Trophoblast cell (in vitro differentiated cells and primary cell): Measurements from ENCODE around the gene FKBP11.
A peak's percentile ranks its signal among the peaks of the same experiment; 100 is the strongest.

Experiments
- DNase-seq, 2 donors: peaks; one replicate each; pipeline ENCODE4 v3.0.0-alpha.2; 2016
- H2AFZ ChIP-seq: 2 replicates; pipeline ENCODE4 v1.6.1; 2013; ENCODE audit warnings: low read length, moderate library complexity, mild to moderate bottlenecking; ENCODE audit not compliant: insufficient read depth, poor library complexity
- H2AK5ac ChIP-seq: 2 replicates; pipeline ENCODE4 v1.6.1; 2013; ENCODE audit warnings: mild to moderate bottlenecking, low read length
- H2BK120ac ChIP-seq: 2 replicates; pipeline ENCODE4 v1.6.1; 2013; ENCODE audit warnings: low read length, mild to moderate bottlenecking, moderate library complexity; ENCODE audit not compliant: insufficient read depth, poor library complexity
- H2BK12ac ChIP-seq: 2 replicates; pipeline ENCODE4 v1.6.1; 2013; ENCODE audit warnings: mild to moderate bottlenecking, low read length, moderate library complexity
- H2BK5ac ChIP-seq: 2 replicates; pipeline ENCODE4 v1.6.1; 2013; ENCODE audit warnings: low read length, low read depth, moderate library complexity, mild to moderate bottlenecking; ENCODE audit not compliant: poor library complexity
- H3K14ac ChIP-seq: 2 replicates; pipeline ENCODE4 v1.6.1; 2013; ENCODE audit warnings: mild to moderate bottlenecking, low read length
- H3K18ac ChIP-seq: 2 replicates; pipeline ENCODE4 v1.6.1; 2013; ENCODE audit warnings: mild to moderate bottlenecking, low read length
- H3K23ac ChIP-seq: 2 replicates; pipeline ENCODE4 v1.6.1; 2013; ENCODE audit warnings: low read length
- H3K27ac ChIP-seq: 2 replicates; pipeline ENCODE4 v1.5.1; 2013; ENCODE audit warnings: low read depth, mild to moderate bottlenecking, inconsistent platforms, low read length, moderate library complexity
- H3K27me3 ChIP-seq: 2 replicates; pipeline ENCODE4 v1.6.1; 2013; ENCODE audit warnings: inconsistent platforms, mild to moderate bottlenecking, low read length, moderate library complexity; ENCODE audit not compliant: insufficient read depth
- H3K36me3 ChIP-seq, 2 experiments: 1 replicate in 1 of 2; 2 replicates in 1 of 2; pipeline ENCODE4 v1.6.1; 2013; ENCODE audit warnings: low read length in 2 of 2, mild to moderate bottlenecking in 2 of 2, moderate library complexity in 1 of 2; ENCODE audit not compliant: insufficient read depth in 2 of 2, control insufficient read depth in 1 of 2
- H3K4ac ChIP-seq: 2 replicates; pipeline ENCODE4 v1.6.1; 2013; ENCODE audit warnings: low read depth, mild to moderate bottlenecking, low read length, moderate library complexity
- H3K4me1 ChIP-seq, 2 experiments: 1 replicate in 1 of 2; 2 replicates in 1 of 2; pipeline ENCODE4 v1.6.1; 2013; ENCODE audit warnings: low read length in 2 of 2, mild to moderate bottlenecking in 2 of 2, moderate library complexity in 1 of 2; ENCODE audit not compliant: insufficient read depth in 2 of 2, control insufficient read depth in 1 of 2
- H3K4me2 ChIP-seq: 2 replicates; pipeline ENCODE4 v1.6.1; 2013; ENCODE audit warnings: inconsistent platforms, mild to moderate bottlenecking, low read length, moderate library complexity
- H3K4me3 ChIP-seq: 2 replicates; pipeline ENCODE4 v1.5.1; 2013; ENCODE audit warnings: mild to moderate bottlenecking, low read depth, low read length, inconsistent platforms
- H3K79me1 ChIP-seq: one replicate; pipeline ENCODE4 v1.6.1; 2013; ENCODE audit warnings: low read length
- H3K79me2 ChIP-seq: 2 replicates; pipeline ENCODE4 v1.6.1; 2013; ENCODE audit warnings: low read length, mild to moderate bottlenecking; ENCODE audit not compliant: control insufficient read depth, insufficient read depth, poor library complexity
- H3K9ac ChIP-seq: 2 replicates; pipeline ENCODE4 v1.6.1; 2013; ENCODE audit warnings: mild to moderate bottlenecking, low read length
- H3K9me3 ChIP-seq: 2 replicates; pipeline ENCODE4 v1.6.1; 2013; ENCODE audit warnings: low read depth, mild to moderate bottlenecking, control low read depth, inconsistent platforms, low read length; ENCODE audit not compliant: insufficient read depth
- H4K12ac ChIP-seq: 2 replicates; pipeline ENCODE4 v1.6.1; 2013; ENCODE audit warnings: low read depth, mild to moderate bottlenecking, low read length, moderate library complexity
- H4K8ac ChIP-seq: 2 replicates; pipeline ENCODE4 v1.6.1; 2013; ENCODE audit warnings: low read depth, mild to moderate bottlenecking, low read length, moderate library complexity
- H4K91ac ChIP-seq: one replicate; pipeline ENCODE4 v1.6.1; 2013; ENCODE audit warnings: low read depth, mild to moderate bottlenecking, low read length, moderate library complexity
- WGBS: extraction: QIAGEN DNeasy Blood & Tissue Kit; methylation state at CpG from one replicate; pipeline ENCODE4 v1.1.7; 2013; ENCODE audit warnings: missing lambda C conversion rate; ENCODE audit not compliant: insufficient read length, insufficient coverage; ENCODE audit errors: extremely low coverage; 5-methylcytosine and 5-hydroxymethylcytosine counted together

Gene FKBP11

GRCh38 chr12:48957141-48958048 lies 32.1 kb upstream of the FKBP11 start, which contains the start of gene ARF3:
TSS of gene ARF3 (minus strand) at chr12:48957487. CDS start at chr12:48941095, 16,392 bp downstream.
- no CpG with 5 or more reads among the region's 58 CpGs for WGBS
- Histone ChIP-seq H3K79me1 (peaks cover 9% of the 10 kb centered on the region), H4K12ac (peak within 1 kb of the TSS; percentile 88), H3K36me3 (peaks cover 3 to 13% of the 10 kb centered on the region in 2 experiments), H3K14ac (peak within 1 kb of the TSS; percentile 93), H3K4ac (peak within 1 kb of the TSS; percentile 93), H2BK12ac (peak within 1 kb of the TSS; percentile 2), H3K9me3 (no peaks in the 10 kb centered on the region), H3K27ac (peak within 1 kb of the TSS; percentile 76), H3K79me2 (peaks cover 14% of the 10 kb centered on the region), H3K4me3 (peak within 1 kb of the TSS; percentile 95), H3K27me3 (no peaks in the 10 kb centered on the region), H2BK120ac (peak within 1 kb of the TSS; percentile 81), H3K9ac (peak within 1 kb of the TSS; percentile 86), H3K18ac (peak within 1 kb of the TSS; percentile 82), H2BK5ac (peak within 1 kb of the TSS; percentile 53), H2AFZ (peak within 1 kb of the TSS; percentile 92), H4K91ac (peak within 1 kb of the TSS; percentile 90), H3K23ac (no peak within 1 kb of the TSS), H2AK5ac (peak within 1 kb of the TSS; percentile 91), H3K4me1 (peaks cover 5 to 8% of the 10 kb centered on the region in 2 experiments), H3K4me2 (peak within 1 kb of the TSS; percentile 98), H4K8ac (peak within 1 kb of the TSS; percentile 93)
- DNase-seq: peak; percentile 94 to 96

- H3K23ac ChIP-seq: no peak overlapping the region
- peaks cover 9% of the 10 kb centered on the region for H3K79me1 ChIP-seq
- peak overlapping the region; percentile 93 for H3K14ac ChIP-seq
- peak overlapping the region; percentile 90 for H4K91ac ChIP-seq
- H3K27ac ChIP-seq: peak overlapping the region; percentile 76
- peak overlapping the region; percentile 95 for H3K4me3 ChIP-seq
- peaks cover 3 to 13% of the 10 kb centered on the region in 2 experiments for H3K36me3 ChIP-seq
- H2AK5ac ChIP-seq: peak overlapping the region; percentile 91
- peak overlapping the region; percentile 87 for H4K8ac ChIP-seq
- DNase-seq: peak; percentile 93 to 94
- H3K9ac ChIP-seq: peak overlapping the region; percentile 86
- peak overlapping the region; percentile 53 for H2BK5ac ChIP-seq
- peak overlapping the region; percentile 98 for H3K4me2 ChIP-seq
- peak overlapping the region; percentile 82 for H3K18ac ChIP-seq
- peaks cover 14% of the 10 kb centered on the region for H3K79me2 ChIP-seq
- H2BK120ac ChIP-seq: peak overlapping the region; percentile 81
- WGBS: no CpG with 5 or more reads among the region's 29 CpGs
- H4K12ac ChIP-seq: peak overlapping the region; percentile 88
- H3K27me3 ChIP-seq: no peaks in the 10 kb centered on the region
- H3K4me1 ChIP-seq: peaks cover 5 to 8% of the 10 kb centered on the region in 2 experiments
- peak overlapping the region; percentile 2 for H2BK12ac ChIP-seq
- H3K4ac ChIP-seq: peak overlapping the region; percentile 93
- no peaks in the 10 kb centered on the region for H3K9me3 ChIP-seq
- peak overlapping the region; percentile 92 for H2AFZ ChIP-seq
These were observed 31.2 kb upstream of the FKBP11 start for GRCh38 chr12:48956279-48957140.

GRCh38 chr12:48954841-48955501 lies 29.7 kb upstream of the FKBP11 start:
- Histone ChIP-seq H2BK5ac (no peak overlapping the region), H2BK12ac (no peak overlapping the region), H4K12ac (no peak overlapping the region), H3K27me3 (no peaks in the 10 kb centered on the region), H3K4me1 (peaks cover 5 to 8% of the 10 kb centered on the region in 2 experiments), H3K4me2 (no peak overlapping the region), H3K18ac (no peak overlapping the region), H3K9ac (no peak overlapping the region), H4K8ac (no peak overlapping the region), H3K4ac (peak overlapping the region; percentile 58), H2AK5ac (no peak overlapping the region), H3K9me3 (no peaks in the 10 kb centered on the region), H2BK120ac (no peak overlapping the region), H3K79me1 (peaks cover 9% of the 10 kb centered on the region), H3K79me2 (peaks cover 14% of the 10 kb centered on the region), H3K23ac (no peak overlapping the region), H3K14ac (no peak overlapping the region), H3K4me3 (no peak overlapping the region), H3K36me3 (peaks cover 3 to 13% of the 10 kb centered on the region in 2 experiments), H4K91ac (no peak overlapping the region), H3K27ac (no peak overlapping the region), H2AFZ (no peak overlapping the region)
- no peak for DNase-seq
- WGBS: no CpG with 5 or more reads among the region's 3 CpGs

DNA sequence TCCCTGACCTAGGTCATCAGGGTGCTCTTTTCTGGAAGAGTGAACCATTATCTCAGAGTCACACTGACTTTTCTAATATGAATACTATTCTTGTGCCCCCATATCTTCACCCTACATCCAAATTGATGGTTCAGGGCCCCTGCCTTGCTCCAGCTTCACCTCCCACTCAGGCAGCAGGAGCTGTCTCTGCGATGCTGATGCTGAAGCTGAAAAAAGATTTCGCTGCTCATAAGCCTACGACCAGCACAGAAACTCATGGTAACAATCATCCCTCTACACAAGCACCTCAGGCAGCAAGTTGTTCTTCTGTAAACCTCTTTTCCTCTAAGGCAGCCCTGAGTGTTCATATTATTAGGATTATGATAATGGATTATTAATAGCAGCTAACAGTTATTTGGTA lies 28.8 kb upstream of the FKBP11 start:
- Histone ChIP-seq H3K14ac (no peak overlapping the region), H3K27ac (no peak overlapping the region), H3K4ac (peak overlapping the region; percentile 78), H3K4me1 (peaks cover 5 to 8% of the 10 kb centered on the region in 2 experiments), H3K4me3 (no peak overlapping the region), H2BK5ac (no peak overlapping the region), H3K4me2 (no peak overlapping the region), H3K9me3 (no peaks in the 10 kb centered on the region), H3K79me2 (peaks cover 14% of the 10 kb centered on the region), H2BK12ac (no peak overlapping the region), H2BK120ac (no peak overlapping the region), H4K12ac (no peak overlapping the region), H3K23ac (no peak overlapping the region), H2AK5ac (no peak overlapping the region), H4K91ac (no peak overlapping the region), H2AFZ (no peak overlapping the region), H3K36me3 (peaks cover 3 to 13% of the 10 kb centered on the region in 2 experiments), H3K18ac (no peak overlapping the region), H4K8ac (no peak overlapping the region), H3K9ac (no peak overlapping the region), H3K27me3 (no peaks in the 10 kb centered on the region), H3K79me1 (peaks cover 9% of the 10 kb centered on the region)
- DNase-seq: no peak
- no CpG with 5 or more reads among the region's 3 CpGs for WGBS
